ENCODE data around the gene APC. TPM values are rescaled to one million over a fixed set of nuclear protein-coding genes. Genes with fewer than 3 reads are reported as not detected.

The APC gene
- total RNA-seq, 4 donors from 2014 or later, result 57.3 to 68.2 (median 65.5) TPM

DNA sequence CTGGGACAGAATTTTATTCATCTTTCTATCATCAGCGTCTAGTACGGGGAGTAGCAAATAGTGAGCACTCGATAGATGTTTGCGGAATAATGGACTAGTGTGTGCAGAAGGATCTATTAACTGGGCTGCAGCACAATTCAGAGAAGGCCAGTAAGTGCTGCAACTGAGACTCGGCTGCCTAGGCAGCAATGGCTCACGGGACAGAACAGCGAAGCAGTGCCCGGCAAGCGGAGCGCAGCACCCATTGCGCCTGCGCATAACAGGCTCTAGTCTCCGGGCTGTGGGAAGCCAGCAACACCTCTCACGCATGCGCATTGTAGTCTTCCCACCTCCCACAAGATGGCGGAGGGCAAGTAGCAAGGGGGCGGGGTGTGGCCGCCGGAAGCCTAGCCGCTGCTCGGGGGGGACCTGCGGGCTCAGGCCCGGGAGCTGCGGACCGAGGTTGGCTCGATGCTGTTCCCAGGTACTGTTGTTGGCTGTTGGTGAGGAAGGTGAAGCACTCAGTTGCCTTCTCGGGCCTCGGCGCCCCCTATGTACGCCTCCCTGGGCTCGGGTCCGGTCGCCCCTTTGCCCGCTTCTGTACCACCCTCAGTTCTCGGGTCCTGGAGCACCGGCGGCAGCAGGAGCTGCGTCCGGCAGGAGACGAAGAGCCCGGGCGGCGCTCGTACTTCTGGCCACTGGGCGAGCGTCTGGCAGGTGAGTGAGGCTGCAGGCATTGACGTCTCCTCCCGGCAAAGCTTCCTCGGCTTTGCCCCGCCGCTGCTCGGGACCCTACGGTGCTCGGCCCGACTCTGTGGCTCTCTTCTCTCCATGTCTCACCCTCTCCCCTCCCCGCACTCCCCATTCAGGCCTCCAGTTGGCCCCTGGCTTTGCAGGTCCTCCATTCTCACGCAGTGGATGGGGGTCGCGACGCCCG lies 30.2 kb upstream of the APC start:
- no peak for TF ChIP-seq CTCF (IDR thresholded peaks at IDR 0.05; ENCODE audit: low read depth)

DNA sequence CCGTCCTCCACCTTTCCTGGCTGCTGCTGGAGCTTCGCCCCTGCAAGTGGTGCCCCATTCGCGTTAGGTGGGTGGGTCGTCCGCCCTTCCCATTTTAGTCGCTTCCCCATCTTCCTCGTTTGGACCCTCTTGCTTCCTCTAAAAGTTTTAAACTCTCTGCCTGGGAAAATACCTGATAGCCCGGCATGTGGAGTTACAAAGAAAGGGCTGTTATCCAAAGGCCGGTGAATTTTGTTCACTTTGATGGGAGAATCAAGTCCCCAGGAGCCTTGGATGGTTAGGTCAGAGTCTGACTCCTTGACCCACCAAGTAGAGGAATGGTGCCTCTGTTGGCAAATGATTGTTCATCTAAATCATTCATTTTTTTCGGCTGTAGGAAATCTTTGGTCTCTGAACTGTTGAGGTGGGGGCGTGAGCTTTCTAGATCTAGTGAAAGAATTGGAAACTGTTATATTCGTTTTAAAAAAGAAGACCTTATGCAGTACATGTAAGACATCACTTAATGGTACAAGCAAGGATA lies 29.5 kb upstream of the APC start:
- no peak for TF ChIP-seq CTCF (IDR thresholded peaks at IDR 0.05; ENCODE audit: low read depth)

DNA sequence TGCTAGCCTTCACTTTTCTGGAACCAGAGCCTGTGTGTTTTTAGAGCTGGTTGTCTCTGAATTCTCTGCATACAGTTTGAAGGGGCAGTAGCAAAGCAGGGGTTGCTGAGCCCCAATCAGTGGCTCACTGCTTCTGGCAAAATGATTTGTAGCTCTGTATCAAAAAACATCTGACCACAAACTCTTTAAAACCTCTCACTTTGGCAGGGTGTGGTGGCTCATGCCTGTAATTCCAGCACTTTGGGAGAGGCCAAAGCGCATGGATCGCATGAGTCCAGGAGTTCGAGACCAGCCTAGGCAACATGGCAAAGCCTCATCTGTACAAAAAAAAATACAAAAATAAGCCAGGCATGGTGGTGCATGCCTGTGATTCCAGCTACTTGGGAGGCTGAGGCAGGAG lies 28.3 kb upstream of the APC start:
- no peak for TF ChIP-seq CTCF (IDR thresholded peaks at IDR 0.05; ENCODE audit: low read depth)

GRCh38 chr5:112710896-112711295 lies 26.8 kb upstream of the APC start:
- TF ChIP-seq CTCF (IDR thresholded peaks at IDR 0.05; ENCODE audit: low read depth), result no peak

GRCh38 chr5:112711436-112711835 lies 26.2 kb upstream of the APC start:
- TF ChIP-seq CTCF (IDR thresholded peaks at IDR 0.05; ENCODE audit: low read depth), result no peak

GRCh38 chr5:112713206-112713605 lies 24.5 kb upstream of the APC start:
- no peak for TF ChIP-seq CTCF (IDR thresholded peaks at IDR 0.05; ENCODE audit: low read depth)

GRCh38 chr5:112717506-112718082 lies 20.1 kb upstream of the APC start:
- no peak for TF ChIP-seq CTCF (IDR thresholded peaks at IDR 0.05; ENCODE audit: low read depth)
